Right lobe of liver (tissue), 4 donors: ENCODE data around the gene TMEM87B.

Experiments used
- CTCF ChIP-seq, 4 donors: fragments of 200-600 bp in 3 of 4; fragments of 450-650 bp in 1 of 4; IDR thresholded peaks; one replicate each; pipeline versions ENCODE4 v1.5.1 to v1.8.0; 2016 to 2022; ENCODE audit warnings: antibody characterized with exemption in 4 of 4, mild to moderate bottlenecking in 2 of 4
- POLR2A ChIP-seq: fragments of 450-650 bp; IDR thresholded peaks from one replicate; pipeline ENCODE4 v1.6.1; 2017; ENCODE audit warnings: antibody characterized with exemption, mild to moderate bottlenecking
- donor health status: DM: no; HTN: no; CAD: no.
- donor health status: DM: no; HTN: no; CAD: no.
- donor health status: DM: no; HTN: yes; CAD: no.

- no peak for TF ChIP-seq CTCF (IDR thresholded peaks at IDR 0.05)
- no peak for TF ChIP-seq POLR2A
Observed at GRCh38 chr2:112024896-112025491, 30.1 kb upstream of the TMEM87B start.
